HEK293T (cell line): ENCODE data around the gene CRAT.

Source experiments
- ARNT ChIP-seq: fragments of 450-650 bp; IDR thresholded peaks from 2 replicates; pipeline ENCODE4 v1.6.1; 2017; ENCODE audit warnings: mild to moderate bottlenecking
- BHLHE40 ChIP-seq: fragments of 450-650 bp; IDR thresholded peaks from 2 replicates; pipeline ENCODE4 v1.6.1; 2016; ENCODE audit warnings: mild to moderate bottlenecking, moderate library complexity, borderline replicate concordance
- ELF4 ChIP-seq: fragments of 450-650 bp; IDR thresholded peaks from 2 replicates; pipeline ENCODE4 v1.6.1; 2017; ENCODE audit warnings: antibody characterized with exemption
- FOXM1 ChIP-seq: fragments of 450-650 bp; IDR thresholded peaks from 2 replicates; pipeline ENCODE4 v1.6.1; 2017; ENCODE audit warnings: mild to moderate bottlenecking, borderline replicate concordance
- HDGF ChIP-seq: fragments of 450-650 bp; IDR thresholded peaks from 2 replicates; pipeline ENCODE4 v1.6.1; 2017; ENCODE audit warnings: antibody characterized with exemption, borderline replicate concordance
- NFRKB ChIP-seq: fragments of 450-650 bp; IDR thresholded peaks from 2 replicates; pipeline ENCODE4 v1.6.1; 2016; ENCODE audit warnings: mild to moderate bottlenecking, moderate library complexity
- SP1 ChIP-seq: fragments of 450-650 bp; IDR thresholded peaks from 2 replicates; pipeline ENCODE4 v1.6.1; 2017
- ZNF384 ChIP-seq: fragments of 450-650 bp; IDR thresholded peaks from 2 replicates; pipeline ENCODE4 v1.6.1; 2016

GRCh38 chr9:129084087-129084486 lies 26.5 kb downstream of the CRAT start:
- TF ChIP-seq ZNF384 (no peak), FOXM1 (no peak), BHLHE40 (no peak), ARNT (no peak), ELF4 (no peak), HDGF (no peak), SP1 (no peak), NFRKB (no peak)
